GM19025 (cell line): ENCODE data around the gene VAV1.
"Not testable (repeated sequence)": the region's sequence is repeated elsewhere in the genome, so short reads cannot be mapped to it uniquely, and the experiment has no call there.

Experiments
- ATAC-seq: cut with Tn5 transposase; IDR thresholded peaks from one replicate; pipeline ENCODE4 v1.9.1; 2021; ENCODE audit warnings: mild to moderate bottlenecking, low read depth, moderate library complexity; ENCODE audit not compliant: unreplicated experiment

VAV1 gene

DNA sequence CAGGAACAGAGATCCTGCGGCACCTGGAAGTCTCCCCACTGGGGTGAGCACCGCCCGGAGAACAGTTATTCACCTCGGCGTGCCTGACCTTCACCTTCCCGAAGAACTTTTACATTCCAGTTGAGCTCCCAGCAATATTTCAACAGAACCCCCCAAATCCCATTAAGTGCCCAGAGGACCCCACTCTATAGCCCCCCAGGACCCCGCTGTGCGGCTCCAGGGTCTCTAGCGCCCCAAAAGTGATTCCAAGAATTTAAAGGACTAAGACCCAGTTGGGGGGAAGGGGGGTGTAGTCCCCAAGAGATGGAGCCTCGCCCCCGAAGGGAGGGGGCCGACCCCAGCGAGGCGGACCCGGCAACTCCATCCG is 35.6 kb upstream of the VAV1 start:
- ATAC-seq, result no peak

DNA sequence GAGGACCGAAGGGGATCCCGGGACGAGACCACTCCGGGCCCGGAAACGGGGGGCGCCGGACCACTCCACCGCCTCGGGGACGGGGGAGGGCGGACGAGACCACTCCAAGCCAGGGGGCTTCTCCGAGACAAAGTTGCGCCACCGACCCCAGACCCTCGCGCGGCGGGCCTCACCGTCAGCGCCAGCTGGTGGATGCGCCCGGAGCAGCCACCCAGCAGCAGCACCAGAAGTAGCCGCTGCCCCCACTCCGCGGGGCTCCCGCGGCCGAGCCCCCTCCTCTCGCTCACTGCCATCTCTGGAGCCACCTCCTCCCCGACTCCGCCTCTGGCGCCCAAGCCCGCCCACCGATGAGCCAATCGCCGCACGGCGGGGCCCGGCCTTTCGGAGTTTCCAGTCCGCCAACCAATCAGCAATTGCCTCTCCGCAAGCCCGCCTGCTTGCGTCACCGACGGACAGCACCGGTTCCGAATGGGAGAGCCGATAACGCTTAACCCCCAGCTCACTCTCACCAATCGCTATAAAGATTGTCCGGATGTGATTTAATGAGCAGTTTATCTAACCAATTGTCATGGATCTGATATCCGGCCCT is 35.1 kb upstream of the VAV1 start, which contains the start of gene GPR108:
TSS of gene GPR108 (minus strand) at position 297 of the 589 bp plus-strand sequence. CDS start at position 293, 4 bp downstream.
- ATAC-seq, result peak; percentile 70

DNA sequence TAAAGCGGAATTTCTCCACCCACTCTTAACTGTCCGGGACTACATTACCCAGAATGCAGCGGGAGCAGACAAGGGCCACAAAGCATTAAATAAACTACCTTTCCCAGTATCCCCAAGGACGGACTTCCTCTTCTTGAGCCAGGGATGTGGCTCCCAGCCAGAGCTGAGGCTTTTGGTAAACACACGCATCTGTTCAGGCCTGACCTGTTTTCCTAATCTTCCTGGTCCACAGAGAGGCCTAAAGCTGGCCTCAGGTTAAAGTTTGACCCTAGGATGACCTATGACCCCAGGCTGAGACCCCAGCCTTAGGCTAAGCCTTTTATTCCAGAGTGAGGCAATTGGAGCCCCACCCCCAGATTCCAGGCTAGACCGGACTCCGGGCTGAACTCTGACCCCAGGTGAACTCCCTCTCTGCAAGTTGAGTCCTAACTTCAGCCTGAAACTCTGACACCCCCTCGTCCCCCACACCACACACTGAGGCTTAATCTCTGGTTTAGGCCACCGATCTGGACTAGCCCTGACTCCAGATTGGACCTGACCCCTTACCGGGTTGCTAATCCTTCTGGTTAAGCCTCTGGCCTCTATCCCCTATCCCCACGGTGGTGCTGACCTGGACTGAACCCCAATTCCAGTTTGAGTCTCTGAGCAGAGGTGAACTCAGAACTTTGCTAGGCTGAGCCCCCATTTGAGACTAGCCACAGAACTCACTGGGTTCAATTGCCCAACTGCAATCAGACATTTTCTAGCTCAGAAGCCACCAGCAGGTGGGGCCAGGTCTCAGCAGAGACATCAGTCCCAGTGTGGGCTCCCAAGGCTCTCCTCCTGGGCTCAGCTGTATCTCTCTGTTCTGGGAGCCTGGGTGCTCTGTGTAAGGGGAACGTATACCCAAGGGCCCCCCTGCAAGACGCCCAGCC is 34.4 kb upstream of the VAV1 start:
- no peak for ATAC-seq

DNA sequence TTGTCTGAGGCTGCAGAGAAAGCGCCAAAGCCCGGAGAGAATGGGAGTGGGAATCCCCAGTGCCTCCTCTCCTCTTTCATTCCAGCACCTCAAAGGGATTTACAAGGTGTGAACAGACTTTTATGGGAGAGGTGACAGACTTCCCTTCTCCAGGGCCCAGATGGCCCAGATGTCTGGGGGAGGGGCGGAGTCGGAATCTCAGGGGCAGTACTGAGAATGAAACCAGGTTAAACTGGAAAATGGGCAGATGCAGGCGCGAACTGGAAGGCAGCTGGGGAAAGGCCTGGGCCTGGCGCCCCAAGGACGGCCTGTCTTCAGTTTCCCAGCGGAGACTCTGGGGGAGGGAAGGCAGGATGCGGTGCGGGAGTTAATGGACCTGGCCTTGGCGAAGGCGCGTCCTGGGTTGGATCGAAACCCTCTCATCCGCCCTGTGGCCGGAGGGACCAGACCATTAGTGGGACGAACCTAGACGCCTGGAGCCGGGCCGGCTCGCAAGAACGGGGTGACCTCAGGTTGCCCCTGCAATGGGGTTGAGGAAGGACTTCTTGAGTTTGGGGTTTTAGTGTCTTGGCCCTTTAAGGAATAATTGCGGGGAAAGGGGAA is 33.6 kb upstream of the VAV1 start:
- ATAC-seq, result no peak

DNA sequence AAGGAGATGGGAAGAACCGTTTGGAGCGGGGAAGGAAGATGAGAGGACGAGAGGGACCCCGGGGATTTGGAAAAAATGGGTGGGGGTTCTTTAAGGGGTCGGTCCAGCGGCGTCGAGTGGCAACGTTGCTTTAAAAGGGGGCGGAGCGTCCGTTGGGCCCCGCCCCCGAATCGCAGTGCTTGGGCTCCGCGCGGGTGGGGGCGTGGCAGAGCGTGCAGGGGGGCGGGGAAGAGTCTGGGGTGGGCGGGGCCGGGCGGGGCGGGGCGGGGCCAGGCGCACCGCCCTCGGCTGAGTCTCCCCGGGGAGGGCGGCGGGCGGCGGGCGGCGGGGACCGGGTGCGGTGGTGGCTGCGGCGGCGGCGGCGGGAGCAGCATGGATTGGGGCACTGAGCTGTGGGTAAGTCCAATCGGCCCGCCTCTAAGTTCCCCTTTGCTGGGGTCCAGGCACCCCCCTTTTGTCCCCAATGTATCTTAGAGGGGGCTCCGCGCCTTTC is 33.1 kb upstream of the VAV1 start, which contains the start of gene TRIP10:
TSS of gene TRIP10 (plus strand) at position 291 of the 493 bp plus-strand sequence. CDS start at position 373, 82 bp downstream.
- no peak for ATAC-seq

DNA sequence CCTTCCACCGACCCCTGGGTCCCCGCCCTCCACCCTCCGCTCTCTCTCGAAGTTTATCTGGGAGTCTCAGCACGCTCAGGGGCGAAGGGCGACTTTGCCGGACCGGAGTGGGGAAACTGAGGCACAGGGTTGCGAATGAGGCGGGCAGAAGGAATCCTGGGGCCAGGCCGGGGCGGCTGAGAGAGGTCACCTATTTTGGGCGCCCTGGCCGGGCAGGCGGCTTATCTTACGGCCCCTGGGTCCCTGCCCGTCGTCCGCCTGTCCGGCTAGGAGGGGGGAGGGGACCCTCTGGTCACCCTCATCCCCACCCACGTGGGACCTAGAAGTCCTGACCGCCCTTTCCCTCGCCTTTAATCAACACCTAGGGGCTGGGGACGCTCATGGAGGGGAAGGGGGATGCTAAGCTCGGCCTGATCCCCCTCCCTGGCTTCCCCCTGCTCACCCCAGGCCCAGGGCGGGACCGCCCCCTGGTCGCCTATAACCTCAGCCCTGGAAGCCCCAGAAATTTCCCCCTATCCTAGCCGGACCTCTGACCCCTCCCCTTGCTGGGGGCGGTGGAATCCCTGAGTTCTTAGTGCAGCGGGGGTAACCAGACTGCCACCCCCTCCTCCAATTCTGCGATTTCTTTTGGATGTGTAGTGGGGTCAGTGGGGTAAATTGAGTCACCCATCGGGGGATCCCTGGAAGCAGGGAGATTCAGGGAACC is 32.5 kb upstream of the VAV1 start:
- ATAC-seq, result no peak

DNA sequence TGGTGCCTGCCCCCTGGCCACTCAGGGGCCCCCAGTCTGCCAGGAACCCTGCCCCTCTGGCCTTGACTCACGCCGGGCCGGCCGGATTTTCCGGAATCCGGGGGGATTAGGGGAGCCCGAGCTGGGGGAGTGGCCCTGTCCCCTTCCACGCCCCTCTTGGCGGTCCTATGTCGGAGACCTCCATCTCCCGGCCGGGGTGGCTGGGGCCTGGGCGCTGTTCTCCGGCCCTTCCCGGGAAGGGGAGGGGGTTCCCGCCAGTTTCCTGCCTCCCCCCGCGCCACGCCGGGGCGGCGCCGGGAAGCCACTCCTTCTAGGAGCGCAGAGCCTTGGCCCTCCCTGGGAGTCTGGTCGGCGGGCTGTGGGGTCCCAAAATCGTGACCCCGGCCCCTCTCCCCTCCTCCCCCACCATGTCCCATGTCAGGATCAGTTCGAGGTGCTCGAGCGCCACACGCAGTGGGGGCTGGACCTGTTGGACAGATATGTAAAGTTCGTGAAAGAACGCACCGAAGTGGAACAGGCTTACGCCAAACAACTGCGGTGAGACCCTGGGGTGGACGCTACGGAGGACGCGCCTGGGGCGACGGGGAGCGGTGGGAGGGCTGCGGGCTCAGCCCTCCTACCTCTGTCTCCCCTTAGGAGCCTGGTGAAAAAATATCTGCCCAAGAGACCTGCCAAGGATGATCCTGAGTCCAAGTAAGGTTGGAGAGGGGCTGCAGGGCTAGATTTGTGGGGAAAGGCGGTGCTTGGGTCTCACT is 31.7 kb upstream of the VAV1 start:
- ATAC-seq, result no peak

DNA sequence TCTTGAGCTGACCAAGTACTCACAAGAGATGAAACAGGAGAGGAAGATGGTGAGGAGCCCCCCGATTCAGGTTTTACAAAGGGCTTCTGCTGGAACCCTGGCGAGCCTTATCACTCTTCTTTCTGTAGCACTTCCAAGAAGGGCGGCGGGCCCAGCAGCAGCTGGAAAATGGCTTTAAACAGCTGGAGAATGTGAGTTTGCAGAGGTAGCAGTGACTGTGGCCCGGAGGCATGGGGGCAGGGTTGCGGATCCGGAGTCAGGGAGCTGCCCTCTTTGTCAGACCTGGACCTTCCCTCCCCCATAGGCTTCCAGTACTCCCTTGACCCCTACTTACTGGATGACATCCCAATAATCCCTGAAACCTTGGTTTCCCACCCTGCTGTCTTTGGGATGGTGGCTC is 29.4 kb upstream of the VAV1 start:
- ATAC-seq, result no peak

DNA sequence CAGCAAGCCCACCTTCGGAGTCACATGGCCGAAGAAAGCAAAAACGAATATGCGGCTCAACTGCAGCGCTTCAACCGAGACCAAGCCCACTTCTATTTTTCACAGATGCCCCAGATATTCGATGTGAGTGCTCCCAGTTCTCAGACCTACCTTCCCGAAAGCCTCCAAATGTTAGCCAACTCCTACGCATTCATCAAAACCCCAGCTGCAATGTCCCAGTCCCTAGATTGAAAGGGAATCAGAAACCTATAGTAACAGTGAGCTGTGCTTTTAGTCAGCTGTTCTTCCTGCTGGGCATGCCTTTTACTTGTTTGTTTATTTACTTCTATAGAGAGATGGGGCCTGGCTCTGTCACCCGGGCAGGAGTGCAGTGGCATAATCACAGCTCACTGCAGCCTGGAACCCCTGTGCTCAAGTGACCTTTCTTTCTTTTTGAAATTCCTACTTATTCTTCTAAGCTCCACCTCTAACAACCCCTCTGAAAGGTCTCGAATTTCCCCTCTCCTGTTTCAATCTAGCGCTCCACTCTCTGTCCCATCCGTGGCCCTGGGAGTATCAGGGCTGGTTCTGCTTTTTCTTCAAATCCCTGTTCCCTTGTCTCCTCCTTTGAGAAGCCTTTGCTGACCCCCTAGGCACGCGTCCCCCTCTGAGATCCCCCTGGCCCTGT is 28.7 kb upstream of the VAV1 start:
- ATAC-seq, result no peak

DNA sequence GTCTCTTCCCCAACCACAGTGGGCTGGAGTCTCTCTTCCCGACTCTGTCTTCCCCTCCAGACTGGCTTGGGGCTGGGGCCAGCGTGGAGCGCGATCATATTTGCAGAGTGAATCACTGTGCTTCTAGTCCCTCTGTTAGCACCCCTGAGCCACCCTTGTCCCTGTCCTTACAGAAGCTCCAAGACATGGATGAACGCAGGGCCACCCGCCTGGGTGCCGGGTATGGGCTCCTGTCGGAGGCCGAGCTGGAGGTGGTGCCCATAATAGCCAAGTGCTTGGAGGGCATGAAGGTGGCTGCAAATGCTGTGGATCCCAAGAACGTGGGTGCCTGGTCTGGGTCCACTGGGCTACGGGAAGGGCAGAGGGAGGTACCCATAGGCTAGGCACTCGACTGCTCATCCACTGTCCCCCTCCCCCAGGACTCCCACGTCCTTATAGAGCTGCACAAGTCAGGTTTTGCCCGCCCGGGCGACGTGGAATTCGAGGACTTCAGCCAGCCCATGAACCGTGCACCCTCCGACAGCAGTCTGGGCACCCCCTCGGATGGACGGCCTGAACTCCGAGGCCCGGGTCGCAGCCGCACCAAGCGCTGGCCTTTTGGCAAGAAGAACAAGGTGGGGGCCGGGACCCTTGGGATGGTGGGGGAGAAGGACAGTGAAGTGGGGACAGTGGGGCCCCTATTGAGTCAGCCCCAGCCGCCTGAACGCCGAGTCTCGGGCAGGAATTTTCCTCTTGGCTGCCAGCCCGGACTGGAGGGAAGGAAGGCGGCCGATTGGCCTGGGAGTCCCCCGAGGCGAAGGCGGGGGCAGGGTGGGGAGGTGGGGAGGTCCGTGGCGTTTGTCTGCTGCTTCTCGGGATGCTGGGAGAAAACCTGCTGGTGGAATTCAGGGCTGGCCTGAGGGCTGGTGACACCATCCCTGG is 27.9 kb upstream of the VAV1 start:
- no peak for ATAC-seq

DNA sequence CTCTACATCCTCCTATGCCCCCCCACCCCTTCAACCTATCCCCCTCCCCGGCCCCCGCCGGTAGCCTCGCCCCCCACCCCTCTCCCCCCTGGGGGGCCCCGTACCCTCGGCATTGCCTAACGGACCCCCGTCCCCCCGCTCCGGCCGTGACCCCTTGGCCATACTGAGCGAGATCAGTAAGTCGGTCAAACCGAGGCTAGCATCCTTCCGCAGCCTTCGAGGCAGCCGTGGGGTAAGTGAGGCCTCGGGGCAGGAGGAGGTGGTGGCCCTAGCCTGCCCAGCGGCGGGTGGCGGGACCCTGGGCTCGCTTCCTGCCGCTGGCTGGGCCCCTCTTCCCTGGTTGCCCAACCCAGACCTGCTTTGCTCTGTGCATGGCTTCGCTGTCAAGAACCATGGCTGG is 26.5 kb upstream of the VAV1 start:
- ATAC-seq, result no peak

DNA sequence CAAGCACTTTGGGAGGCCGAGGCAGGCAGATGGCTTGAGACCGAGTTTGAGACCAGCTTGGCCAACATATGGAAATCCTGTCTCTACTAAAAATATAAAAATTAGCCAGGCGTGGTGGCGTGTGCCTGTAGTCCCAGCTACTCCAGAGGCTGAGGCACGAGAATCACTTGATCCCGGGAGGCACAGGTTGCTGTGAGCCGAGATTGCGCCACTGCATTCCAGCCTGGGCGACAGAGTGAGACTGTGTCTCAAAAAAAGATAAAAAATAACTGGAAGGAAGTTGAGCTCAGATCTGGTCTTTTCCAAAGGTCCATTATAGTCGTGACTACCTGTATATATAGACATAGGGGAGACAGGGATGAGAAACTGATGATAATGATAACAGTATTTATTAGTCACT is 24.0 kb upstream of the VAV1 start:
- ATAC-seq, result not testable (repeated sequence)

DNA sequence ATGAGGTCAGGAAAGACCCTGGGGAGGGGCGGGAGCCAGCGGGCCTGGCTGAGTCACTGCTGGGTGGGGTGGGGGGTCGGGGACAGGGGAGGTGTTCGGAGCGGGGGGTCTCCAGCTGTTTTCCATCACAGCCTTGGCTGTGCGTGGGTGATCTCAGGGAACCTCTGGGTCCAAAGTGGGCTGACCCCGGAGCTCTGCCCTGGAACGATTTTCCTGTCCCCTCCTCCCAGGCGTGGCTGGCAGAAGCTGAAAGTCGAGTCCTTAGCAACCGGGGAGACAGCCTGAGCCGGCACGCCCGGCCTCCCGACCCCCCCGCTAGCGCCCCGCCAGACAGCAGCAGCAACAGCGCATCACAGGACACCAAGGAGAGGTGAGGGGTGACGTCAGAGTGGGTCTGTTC is 22.4 kb upstream of the VAV1 start:
- ATAC-seq, result no peak

DNA sequence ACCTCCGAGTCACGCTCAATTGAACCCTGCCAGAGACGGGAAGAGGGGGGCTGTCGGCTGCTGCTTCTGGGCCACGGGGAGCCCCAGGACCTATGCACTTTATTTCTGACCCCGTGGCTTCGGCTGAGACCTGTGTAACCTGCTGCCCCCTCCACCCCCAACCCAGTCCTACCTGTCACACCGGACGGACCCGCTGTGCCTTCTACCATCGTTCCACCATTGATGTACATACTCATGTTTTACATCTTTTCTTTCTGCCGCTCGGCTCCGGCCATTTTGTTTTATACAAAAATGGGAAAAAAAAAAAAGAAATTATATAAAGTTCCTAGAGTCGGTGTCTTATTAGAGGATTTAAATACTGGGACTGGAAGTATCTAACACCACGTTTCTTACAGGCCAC is 21.3 kb upstream of the VAV1 start:
- no peak for ATAC-seq

DNA sequence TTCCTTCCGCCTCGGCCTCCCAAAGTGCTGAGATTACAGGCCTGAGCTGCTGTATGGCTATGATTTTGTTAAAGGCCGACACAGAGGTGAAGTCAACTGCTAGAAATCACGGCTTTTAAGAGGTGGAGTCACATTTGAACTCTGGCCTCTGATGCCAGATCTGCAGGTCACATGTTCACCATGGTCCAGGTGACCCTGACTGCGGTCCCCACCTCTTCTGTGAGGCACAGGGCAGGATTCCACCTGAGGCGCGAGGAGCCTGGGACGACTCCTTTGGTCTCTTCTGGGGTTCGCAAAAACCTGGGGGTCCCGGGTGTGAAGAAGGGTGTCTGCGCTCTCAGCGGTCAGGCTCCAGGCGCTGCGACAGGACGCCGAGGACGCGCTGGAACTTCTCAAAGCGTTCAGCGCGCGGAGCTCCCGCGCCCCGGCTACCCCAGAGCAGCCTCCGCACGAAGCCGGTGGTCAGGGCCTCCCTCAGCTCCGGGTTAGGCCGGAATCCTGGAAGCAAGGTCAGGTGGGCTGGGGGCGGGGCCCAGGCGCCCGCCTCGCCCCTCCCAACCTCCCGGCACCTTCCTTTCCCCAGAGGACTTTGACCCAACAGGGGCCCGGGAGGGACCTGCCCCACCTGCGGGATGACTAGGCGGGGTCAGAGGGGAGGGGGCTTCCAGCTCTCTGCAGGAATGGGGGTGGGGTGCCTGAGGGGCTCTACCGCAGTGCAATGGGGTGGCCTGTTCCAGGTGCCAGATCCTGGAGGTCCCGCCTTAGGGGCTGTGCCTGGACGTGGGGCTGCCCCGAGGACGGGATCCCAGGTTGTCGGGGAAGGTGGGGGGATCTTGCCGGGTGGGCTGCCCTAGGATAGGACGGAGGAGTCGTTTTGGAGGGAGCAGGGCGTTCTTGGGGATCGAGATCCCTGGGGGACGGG is 20.0 kb upstream of the VAV1 start:
- no peak for ATAC-seq

DNA sequence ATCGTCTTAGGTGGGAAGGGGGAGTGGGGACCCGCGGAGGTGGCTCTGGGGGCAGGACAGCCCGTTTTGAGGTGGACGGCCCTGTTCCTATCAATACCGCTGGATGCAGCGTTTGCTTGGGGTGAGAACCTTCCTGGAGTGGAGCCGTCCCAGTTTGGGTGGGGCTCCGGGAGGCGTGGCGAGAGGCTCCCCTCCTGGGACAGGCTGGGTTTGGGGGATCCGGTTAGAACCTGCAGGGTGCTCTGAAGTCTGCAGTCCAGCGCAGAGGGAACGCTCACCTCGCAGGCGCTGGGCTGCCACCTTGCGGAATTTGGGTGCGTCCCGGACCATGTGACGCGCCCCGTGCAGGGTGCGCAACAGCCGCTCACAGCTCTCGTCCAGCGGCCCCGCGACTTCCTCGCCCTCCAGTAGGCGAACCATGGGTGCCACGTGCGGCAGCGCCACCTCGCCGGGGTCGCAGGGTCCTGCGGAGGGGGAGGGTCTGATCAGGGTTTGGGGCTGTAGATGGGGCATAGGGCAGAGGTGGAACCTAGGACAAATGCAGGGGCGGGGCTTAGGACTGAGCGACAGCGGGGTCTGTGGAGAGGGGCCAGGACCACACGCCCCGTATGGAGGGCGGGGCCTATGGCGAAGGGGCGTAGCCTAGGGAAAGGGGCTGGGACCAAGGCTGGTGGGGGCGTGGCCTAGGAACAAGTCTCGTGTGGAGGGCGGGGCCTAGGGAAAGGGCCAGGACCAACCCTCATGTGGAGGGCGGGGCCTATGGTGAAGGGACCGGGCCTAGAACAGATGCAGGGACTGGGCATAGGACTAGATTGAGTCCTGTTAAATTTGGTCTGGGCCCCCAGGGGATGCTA is 19.1 kb upstream of the VAV1 start:
- ATAC-seq, result peak; percentile 76
